Right lobe of liver (tissue), 6 donors: ENCODE measurements around the gene GPX8. TPM values are rescaled to one million over a fixed set of nuclear protein-coding genes. Genes with fewer than 3 reads are reported as not detected.

Experiments
- ATAC-seq, 4 donors: fragments of 200-7000 bp; cut with Tn5 transposase; one replicate each; pipeline ENCODE4 v1.9.1; 2020; ENCODE audit warnings: mild to moderate bottlenecking in 4 of 4, moderate library complexity in 4 of 4
- DNase-seq, 3 donors: peaks; one replicate each; pipeline ENCODE4 v3.0.0-alpha.2; 2020
- H3K27ac ChIP-seq, 3 donors: fragments of 200-600 bp; one replicate each; pipeline ENCODE4 v1.8.0; 2022
- H3K27me3 ChIP-seq, 2 donors: fragments of 200-600 bp; one replicate each; pipeline ENCODE4 v1.8.0; 2022
- H3K36me3 ChIP-seq, 4 donors: fragments of 200-600 bp; sonication (generic) in 1 of 4; one replicate each; pipeline versions ENCODE4 v1.5.1 to v1.8.0; 2017 to 2022; ENCODE audit warnings: control low read depth in 1 of 4
- H3K4me1 ChIP-seq, 4 donors: fragments of 200-600 bp; sonication (generic) in 1 of 4; one replicate each; pipeline versions ENCODE4 v1.5.1 to v1.8.0; 2017 to 2022; ENCODE audit warnings: control low read depth in 1 of 4
- H3K4me3 ChIP-seq, 3 donors: fragments of 200-600 bp; one replicate each; pipeline ENCODE4 v1.8.0; 2022
- H3K9me3 ChIP-seq, 4 donors: fragments of 200-600 bp; sonication (generic) in 1 of 4; one replicate each; pipeline versions ENCODE4 v1.5.1 to v1.8.0; 2017 to 2022; ENCODE audit warnings: control low read depth in 1 of 4
- POLR2A ChIP-seq: fragments of 450-650 bp; IDR thresholded peaks from one replicate; pipeline ENCODE4 v1.6.1; 2017; ENCODE audit warnings: antibody characterized with exemption, mild to moderate bottlenecking
- WGBS: methylation state at CpG from one replicate; pipeline ENCODE4 v1.1.6; 2018; ENCODE audit warnings: low coverage, low lambda C conversion rate; ENCODE audit not compliant: insufficient coverage; ENCODE audit errors: missing lambda C conversion rate; 5-methylcytosine and 5-hydroxymethylcytosine counted together
- intact Hi-C, 2 donors: fragments of 100-400 bp; cut with DNase I; formaldehyde crosslinking; loops; one replicate each; pipeline versions ENCODE4 v1.11.2 to v1.14.1; 2022
- microRNA counts: library from miRNA; unstranded; fragments of <30 nt; microRNA quantifications from one replicate; lab custom pipeline; 2016
- microRNA-seq, 2 donors: library from miRNA; unstranded; fragments of <30 nt; microRNA quantifications; one replicate each; pipeline ENCODE4, GENCODE V29; 2019 to 2020
- small RNA-seq, 2 experiments: library from RNA; depleted of rRNA; stranded (forward); fragments of <200 nt; gene quantifications; one replicate each; pipeline ENCODE3, GENCODE V24; 2016
- total RNA-seq, 6 experiments: library from RNA; depleted of rRNA in 2 of 6; stranded (reverse); fragments of >200 nt in 2 of 6; fragmentation: NEBNext Ultra II Directional in 3 of 6; extraction: Animal tissue kit (Norgen Biotek cat#: 25700) in 3 of 6; gene quantifications; one replicate each; pipeline versions ENCODE4 v1.1.0 to v1.2.4, GENCODE V29; 2016 to 2023
- TF ChIP-seq, protein P1 (sequence below), 4 donors: fragments of 200-600 bp in 3 of 4; fragments of 450-650 bp in 1 of 4; IDR thresholded peaks; one replicate each; pipeline versions ENCODE4 v1.5.1 to v1.8.0; 2016 to 2022; ENCODE audit warnings: antibody characterized with exemption in 4 of 4, mild to moderate bottlenecking in 2 of 4
- donor health status: DM: no; HTN: yes; CAD: no.
- donor health status: DM: no; HTN: no; CAD: no.
- donor health status: DM: no; HTN: no; CAD: no.
- donor health status: DM: no; HTN: yes; CAD: no.
- donor health status: DM: no; HTN: yes; CAD: no.

Gene GPX8
- total RNA-seq, 6 experiments from 2014 or later: 0.24 to 3.2 (median 1.4) TPM

GRCh38 chr5:55191165-55191564 is 31.2 kb downstream of the GPX8 start:
- Histone ChIP-seq H3K27me3 (no peaks in the 10 kb centered on the region), H3K27ac (no peak overlapping the region), H3K9me3 (no peaks in the 10 kb centered on the region), H3K4me3 (no peak overlapping the region), H3K36me3 (no peaks in the 10 kb centered on the region), H3K4me1 (peaks cover 0 to 7% (median 0%) of the 10 kb centered on the region in 4 donors)
- intact Hi-C loops: no loop called here
- WGBS: 60% methylated on average over 2 of the region's 2 CpGs
- DNase-seq (no peak), ATAC-seq (no peak)
- TF ChIP-seq, protein P1, sequence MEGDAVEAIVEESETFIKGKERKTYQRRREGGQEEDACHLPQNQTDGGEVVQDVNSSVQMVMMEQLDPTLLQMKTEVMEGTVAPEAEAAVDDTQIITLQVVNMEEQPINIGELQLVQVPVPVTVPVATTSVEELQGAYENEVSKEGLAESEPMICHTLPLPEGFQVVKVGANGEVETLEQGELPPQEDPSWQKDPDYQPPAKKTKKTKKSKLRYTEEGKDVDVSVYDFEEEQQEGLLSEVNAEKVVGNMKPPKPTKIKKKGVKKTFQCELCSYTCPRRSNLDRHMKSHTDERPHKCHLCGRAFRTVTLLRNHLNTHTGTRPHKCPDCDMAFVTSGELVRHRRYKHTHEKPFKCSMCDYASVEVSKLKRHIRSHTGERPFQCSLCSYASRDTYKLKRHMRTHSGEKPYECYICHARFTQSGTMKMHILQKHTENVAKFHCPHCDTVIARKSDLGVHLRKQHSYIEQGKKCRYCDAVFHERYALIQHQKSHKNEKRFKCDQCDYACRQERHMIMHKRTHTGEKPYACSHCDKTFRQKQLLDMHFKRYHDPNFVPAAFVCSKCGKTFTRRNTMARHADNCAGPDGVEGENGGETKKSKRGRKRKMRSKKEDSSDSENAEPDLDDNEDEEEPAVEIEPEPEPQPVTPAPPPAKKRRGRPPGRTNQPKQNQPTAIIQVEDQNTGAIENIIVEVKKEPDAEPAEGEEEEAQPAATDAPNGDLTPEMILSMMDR (IDR thresholded peaks at IDR 0.05): no peak
- TF ChIP-seq POLR2A: no peak

DNA sequence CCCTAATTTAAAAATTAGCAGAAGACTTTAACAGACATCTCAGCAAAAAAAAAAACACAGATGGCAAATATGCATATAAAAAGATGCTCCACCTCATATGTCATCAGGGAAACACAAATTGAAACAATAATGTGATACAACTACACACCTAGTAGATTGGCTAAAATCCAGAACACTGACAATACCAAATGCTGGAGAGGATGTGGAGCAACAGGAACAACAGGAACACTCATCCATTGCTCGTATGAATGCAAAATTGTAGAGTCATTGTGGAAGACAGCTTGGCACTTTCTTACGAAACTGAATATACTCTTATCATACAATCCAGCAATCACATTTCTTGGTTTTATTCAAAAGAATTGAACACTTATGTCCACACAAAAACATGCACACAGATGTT is 45.0 kb downstream of the GPX8 start:
- intact Hi-C loops: no loop called here
- H3K4me1 ChIP-seq: no peaks in the 10 kb centered on the region
- no peak overlapping the region for H3K4me3 ChIP-seq
- H3K27ac ChIP-seq: no peak overlapping the region
- DNase-seq (no peak), ATAC-seq (no peak)
- 44% methylated on average over 2 of the region's 2 CpGs for WGBS
- H3K9me3 ChIP-seq: no peaks in the 10 kb centered on the region
- no peak for TF ChIP-seq POLR2A
- TF ChIP-seq, protein P1 (IDR thresholded peaks at IDR 0.05): no peak
- no peaks in the 10 kb centered on the region for H3K36me3 ChIP-seq
- no peaks in the 10 kb centered on the region for H3K27me3 ChIP-seq

GRCh38 chr5:55211184-55211874 is 51.4 kb downstream of the GPX8 start:
- DNase-seq (no peak), ATAC-seq (no peak)
- no peak overlapping the region for H3K27ac ChIP-seq
- no peaks in the 10 kb centered on the region for H3K36me3 ChIP-seq
- no peaks in the 10 kb centered on the region for H3K27me3 ChIP-seq
- intact Hi-C loops: no loop called here
- 59% methylated on average over 2 of the region's 2 CpGs for WGBS
- no peak overlapping the region for H3K4me3 ChIP-seq
- H3K9me3 ChIP-seq: no peaks in the 10 kb centered on the region
- no peaks in the 10 kb centered on the region for H3K4me1 ChIP-seq
- TF ChIP-seq, protein P1 (IDR thresholded peaks at IDR 0.05): no peak
- TF ChIP-seq POLR2A: no peak

MicroRNA genes within 50 kb of the gene (microRNA counts, 767-probe panel; counts per million panel counts)
- microRNA hsa-miR-449a (lab: Ali Mortazavi, UCI): 237 counts per million
- 237 counts per million for microRNA hsa-miR-449b-5p (lab: Ali Mortazavi, UCI)
- 237 counts per million for microRNA hsa-miR-449c-5p (lab: Ali Mortazavi, UCI)

Small RNA genes lying within 50 kb of the gene (microRNA-seq; reads per million reads assigned to microRNA genes)
- gene MIR449A (10.7 to 11.0 reads per million in 2 donors), gene MIR449B (0 to 0.29 reads per million in 2 donors), gene MIR449C (0 reads per million in 2 donors)

Small RNA genes lying within 50 kb of the gene (small RNA-seq; reads per million reads assigned to genes)
- gene MIR449A (0 to 0.10 reads per million in 2 experiments), gene MIR449B (0 reads per million in 2 experiments), gene MIR449C (0 to 0.39 reads per million in 2 experiments)

Other genes with a start within 250 kb of the GPX8 start
- gene ESM1, start 174.6 kb upstream of the GPX8 start, total RNA-seq: 1 to 10 TPM in 1 of 6 experiments, under 1 TPM in 3, not detected in 2; 0.24 to 2.6 (median 0.31) TPM
- 1 to 10 TPM in 1 of 6 experiments, under 1 TPM in 5; 0.18 to 1.1 (median 0.56) TPM for gene GZMK, start 135.9 kb upstream of the GPX8 start, total RNA-seq
- 1 to 10 TPM in 4 of 6 experiments, under 1 TPM in 2; 0.53 to 2.9 (median 1.8) TPM for gene GZMA, start 57.5 kb upstream of the GPX8 start, total RNA-seq
- not detected for gene CDC20B, start 13.0 kb downstream of the GPX8 start, total RNA-seq
- not detected for gene MCIDAS, start 67.1 kb downstream of the GPX8 start, total RNA-seq
- gene CCNO, start 73.4 kb downstream of the GPX8 start, total RNA-seq: under 1 TPM in 2 of 6 experiments, not detected in 4; 0.31 to 0.75 TPM
- gene DHX29, start 147.5 kb downstream of the GPX8 start, total RNA-seq: 10 to 100 TPM; 10.8 to 18.2 (median 14.7) TPM
- 10 to 100 TPM; 24.7 to 42.4 (median 31.9) TPM for gene MTREX, start 147.8 kb downstream of the GPX8 start, total RNA-seq